Ramos (cell line): Measurements from ENCODE around the gene PDE1C.

Source experiments
- in situ Hi-C: fragments of 300-500 bp; cut with MboI; formaldehyde crosslinking; loops from one replicate; pipeline ENCODE4 v1.14.3; 2022; ENCODE audit warnings: low sequenced_read_pairs; ENCODE audit not compliant: unreplicated experiment

The PDE1C gene

DNA sequence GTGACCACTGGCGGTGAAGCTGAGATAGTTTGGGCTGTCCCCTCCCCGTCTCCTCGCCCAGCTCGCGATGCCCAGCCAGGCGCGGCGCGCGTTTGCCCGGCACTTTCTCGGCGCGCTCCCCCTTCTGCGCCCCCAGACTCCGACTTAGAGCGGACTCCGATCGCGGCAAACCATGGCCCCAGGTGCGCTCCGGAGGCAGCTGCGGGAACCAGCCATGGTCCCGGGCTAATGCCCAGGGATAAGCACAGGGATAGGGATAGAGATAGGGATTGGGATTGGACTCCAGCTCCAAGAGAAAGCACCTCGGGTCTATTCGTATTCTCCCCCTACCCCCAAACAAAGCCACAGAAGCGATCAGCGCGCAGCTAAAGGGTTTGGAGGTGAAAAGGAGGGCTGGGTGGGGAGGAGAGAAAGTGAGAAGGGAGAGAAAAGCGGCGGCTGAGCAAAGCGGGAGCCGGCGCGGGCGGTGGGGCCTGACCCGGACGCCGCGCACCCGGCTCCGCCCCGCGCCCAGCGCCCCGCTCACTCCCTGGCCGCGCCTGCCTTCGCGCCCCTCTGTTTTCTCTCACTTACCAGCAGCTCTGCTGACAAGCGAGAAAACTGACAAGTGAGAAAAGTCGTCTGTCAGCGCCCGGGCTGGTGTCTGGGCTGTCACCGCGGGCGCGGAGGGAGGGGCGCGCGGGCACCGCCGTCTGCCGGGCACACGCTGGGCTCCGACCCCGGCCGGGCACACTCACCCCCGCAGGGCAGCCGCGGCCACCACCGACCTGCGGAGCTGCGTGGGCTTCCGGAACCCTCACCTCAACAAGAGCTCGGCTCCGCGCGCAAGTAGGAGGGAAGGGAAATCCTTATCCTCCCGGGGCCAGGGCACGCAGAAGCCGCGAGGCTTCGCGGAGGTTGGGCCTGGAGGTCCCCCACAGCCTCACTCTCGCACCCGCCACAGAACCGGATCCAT lies at the start of gene PDE1C:
Gene PDE1C (minus strand): TSS at position 2 of the 955 bp plus-strand sequence.
- in situ Hi-C loops = no loop called here

DNA sequence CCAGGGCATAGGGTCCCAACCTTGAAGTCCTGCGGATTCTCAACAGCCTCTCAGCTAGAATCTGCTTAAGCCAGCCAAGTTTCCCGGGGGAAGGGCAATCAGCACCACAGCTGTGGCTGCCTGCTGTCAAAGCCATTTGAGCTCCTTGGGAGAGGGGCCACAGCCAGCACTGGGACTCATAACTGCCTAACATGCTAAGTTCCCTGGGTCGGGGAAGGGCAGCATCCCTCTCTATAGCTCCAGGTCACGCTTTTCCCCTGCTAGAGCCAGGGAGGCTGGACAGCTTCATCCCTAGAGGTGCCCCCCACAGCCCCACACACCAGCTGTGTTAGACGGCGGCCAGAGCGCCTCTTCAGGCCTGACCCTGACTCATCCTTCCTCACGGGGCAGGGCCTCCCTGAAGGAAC lies 49.6 kb upstream of the PDE1C start:
- in situ Hi-C loops = no loop called here

DNA sequence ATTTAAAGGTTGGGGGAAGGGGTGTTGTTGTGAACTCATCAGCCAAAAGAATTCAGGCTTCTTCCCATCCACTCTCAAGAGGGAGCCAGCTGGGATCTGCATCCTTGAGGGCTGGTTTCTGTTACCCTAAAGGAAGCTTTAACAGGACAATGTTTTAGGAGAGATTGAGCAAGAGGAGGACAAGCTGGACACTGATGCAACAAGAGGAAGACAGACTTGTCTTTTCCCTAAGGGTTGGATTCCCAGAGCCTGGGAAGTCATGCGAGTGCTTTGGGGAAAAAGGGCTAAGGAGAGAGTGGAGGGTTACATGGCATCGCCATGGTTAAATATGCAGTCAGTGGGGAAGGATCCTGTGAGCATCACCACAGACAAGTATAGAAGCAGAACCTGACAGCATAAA lies 47.6 kb upstream of the PDE1C start:
- in situ Hi-C loops = no loop called here

DNA sequence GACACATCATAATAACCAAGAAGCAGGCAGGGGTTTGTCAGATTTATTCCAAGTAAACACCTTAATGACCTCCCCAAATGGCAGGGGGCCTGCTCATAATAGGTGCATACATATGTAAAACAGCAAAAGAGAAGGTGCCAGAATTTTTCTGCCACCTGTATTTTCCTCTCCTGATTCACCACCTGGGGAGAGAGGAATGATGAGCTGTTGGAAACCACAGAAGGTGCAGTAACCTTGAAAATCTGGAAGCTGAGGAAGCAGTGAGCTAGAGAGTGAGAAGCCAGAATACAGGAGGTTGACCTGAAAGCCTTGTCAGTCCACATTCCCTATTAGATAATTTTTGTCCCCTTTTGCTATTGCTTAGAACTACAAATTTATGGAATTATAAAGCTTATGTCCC lies 46.2 kb upstream of the PDE1C start:
- in situ Hi-C loops = no loop called here

DNA sequence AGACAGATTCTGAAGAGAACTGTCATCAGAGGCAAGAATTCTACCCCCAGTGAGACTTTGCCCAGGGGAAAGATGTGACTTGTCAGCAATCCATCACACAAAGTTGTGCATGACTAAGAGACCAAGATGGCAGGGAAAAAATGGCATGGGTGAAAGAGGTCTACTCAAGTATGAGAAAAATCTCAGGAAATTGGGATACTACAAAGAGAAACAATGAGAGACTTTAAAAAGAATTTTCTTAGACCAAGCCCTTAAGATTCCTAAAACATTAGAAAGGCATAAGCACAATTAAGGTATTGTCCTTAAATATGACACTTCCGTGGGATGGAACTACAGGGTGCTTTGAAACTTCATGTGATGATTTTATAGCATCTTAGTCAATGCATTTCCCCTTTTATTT lies 45.6 kb upstream of the PDE1C start:
- in situ Hi-C loops = no loop called here

DNA sequence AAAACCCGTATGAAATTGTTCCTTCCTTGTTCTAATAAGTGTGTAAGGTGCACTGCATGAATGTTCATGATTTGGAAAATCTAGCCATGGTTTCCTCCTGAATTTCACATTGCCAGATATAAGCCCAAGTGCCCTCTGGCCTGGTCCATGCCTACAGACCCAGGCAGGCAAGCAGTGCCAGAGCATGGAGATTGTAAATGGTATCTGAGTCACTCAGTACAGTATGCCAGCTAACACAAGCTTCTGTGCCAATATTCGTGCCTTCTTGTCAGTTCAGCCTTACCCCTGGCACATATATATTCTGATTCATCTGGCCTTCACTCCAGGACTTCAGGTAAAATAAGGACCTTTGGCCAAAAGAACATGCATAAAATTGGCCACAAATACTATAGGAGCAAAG lies 38.4 kb upstream of the PDE1C start:
- in situ Hi-C loops = no loop called here

DNA sequence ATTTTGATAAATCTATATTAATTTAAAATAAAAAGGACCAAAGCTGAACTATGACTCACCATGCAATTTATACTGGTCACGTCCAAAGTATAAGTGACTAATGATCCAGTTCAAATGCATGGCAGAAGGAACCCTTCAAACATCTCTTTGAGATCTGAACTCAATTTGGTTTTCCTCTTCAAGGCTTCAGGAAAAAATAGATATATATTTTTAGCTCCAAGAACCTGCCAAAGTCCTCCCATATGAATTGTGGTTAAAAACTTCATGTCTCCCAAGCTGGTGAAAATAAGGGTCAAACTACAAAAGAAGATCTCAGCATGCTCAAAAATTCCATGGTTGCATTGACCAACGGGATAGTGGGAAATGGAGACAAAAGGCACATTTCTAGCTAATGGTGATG lies 34.6 kb upstream of the PDE1C start:
- in situ Hi-C loops = no loop called here

DNA sequence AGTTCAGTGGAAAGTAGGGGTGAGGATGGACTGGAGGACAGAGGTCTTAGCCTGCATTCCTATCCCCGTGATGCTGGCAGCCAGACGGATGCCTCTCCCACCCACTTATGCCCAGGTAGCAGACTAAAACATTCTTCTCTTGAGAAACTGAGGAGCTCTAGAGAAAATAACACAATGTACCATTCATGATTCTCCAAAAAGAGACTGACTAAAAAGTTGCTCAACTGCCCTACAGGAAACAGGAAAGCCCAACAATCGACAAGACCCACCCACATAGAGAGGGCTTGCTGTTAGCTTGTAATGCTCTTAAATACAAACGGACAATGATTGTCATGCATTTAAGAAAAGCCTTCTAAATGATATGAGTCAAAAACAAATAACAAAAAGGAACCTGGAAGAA lies 33.2 kb upstream of the PDE1C start:
- in situ Hi-C loops = no loop called here

DNA sequence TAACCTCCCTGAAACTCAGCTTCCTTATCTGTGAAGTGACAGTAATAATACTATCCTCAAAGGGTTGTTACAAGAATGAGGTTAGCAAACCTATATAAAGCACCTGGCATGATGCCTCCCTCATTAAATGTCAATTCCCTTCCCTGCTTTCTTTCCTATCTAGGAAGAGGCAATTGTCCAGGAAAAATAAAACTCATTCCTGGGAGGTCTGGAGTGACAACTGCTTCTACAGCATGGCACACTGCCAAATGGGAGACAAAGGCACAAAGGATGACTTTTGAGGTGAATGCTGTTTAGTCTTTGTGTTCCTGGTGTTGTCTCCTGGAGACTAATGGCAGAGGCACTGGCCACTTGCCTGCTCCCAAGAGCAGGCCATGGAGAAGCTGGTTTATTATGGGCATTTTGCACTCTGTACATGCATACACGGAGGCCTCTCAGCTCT lies 32.2 kb upstream of the PDE1C start:
- in situ Hi-C loops = no loop called here

DNA sequence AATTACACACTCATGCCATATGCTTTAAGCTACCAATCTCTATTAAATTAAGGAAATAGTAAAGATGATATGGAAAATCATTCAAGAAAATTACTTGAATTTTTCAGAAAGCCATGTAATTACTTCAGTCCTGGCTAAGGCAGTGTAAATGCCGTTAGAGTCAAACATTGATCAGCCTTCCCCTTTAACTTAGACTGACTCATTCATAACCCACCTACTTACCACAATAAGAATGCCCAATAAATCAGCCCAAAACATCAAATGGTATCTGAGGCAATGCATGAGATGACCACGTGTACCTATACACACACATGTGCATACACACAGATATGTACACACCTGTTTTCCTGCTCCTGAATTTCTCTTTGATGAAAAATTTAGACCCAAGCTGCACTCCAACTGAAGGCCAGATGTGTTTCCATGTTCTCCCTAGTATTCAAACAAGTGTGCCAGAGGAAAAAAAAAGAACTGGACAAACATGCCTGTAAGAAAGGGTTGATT lies 30.2 kb upstream of the PDE1C start:
- in situ Hi-C loops = no loop called here

DNA sequence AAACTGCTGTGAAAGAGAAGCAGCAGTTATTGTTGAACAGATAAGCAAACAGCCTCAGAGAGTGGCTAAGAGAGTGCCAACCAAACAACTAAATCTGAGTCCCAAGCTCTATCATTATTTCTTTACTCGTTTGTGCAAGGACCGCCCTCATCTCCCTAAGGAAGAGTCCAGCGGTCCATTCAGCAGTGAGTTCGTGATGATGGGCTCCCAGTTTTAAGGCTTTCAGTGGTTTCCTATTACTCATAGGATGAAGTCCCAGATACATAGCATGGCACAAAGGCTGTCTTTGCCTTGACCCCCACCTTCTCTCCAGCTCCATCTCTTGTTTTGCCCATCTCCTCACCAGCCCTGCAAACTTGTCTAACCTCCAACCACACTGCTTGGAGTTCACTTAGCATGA lies 24.3 kb upstream of the PDE1C start:
- in situ Hi-C loops = no loop called here

DNA sequence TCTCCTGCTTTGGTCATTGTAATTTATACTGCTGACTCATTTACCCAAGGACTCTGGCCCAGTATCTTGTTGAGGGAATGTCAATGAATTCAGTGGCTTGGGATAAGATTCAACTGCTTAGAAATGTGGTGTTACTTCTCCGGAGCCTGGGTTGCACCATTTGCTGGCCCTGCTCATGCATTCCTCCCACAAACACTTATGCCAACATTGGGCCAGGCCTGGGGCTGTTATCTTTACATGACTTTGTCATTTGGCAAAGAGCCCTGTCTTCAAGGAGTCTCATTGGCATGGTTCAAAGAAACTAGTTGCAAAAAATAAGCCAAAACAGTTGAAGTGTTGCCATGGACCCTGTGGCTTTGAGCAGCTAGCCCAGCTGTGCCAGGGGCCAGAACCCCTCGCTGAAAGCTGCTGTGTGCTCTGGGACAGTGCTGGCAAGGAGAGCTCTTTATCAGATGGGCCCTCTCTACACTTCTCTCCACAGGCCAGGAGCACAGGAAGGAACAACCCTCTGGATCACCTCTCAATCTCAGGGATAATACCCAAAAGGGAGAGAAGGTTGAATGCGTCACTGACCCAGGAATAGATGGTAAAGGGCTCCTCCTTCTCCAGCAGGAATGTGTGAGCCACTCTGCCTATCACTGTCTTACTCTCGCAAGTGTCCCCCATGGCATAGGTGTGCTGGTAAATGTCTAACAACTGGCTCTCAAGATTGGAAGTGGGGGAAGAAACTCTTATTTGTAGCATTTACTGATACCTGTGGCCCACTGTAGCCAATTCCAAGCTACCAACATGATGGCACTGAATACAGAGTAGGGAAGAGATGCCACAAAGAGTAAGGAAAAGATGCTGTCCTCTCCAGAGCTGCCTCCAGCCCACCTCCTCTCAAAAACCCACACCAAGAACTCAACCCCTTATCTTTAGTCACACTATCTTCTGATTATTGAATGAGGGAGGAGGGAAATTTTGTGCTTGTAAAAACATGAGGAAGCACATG lies 23.5 kb upstream of the PDE1C start:
- in situ Hi-C loops = no loop called here

DNA sequence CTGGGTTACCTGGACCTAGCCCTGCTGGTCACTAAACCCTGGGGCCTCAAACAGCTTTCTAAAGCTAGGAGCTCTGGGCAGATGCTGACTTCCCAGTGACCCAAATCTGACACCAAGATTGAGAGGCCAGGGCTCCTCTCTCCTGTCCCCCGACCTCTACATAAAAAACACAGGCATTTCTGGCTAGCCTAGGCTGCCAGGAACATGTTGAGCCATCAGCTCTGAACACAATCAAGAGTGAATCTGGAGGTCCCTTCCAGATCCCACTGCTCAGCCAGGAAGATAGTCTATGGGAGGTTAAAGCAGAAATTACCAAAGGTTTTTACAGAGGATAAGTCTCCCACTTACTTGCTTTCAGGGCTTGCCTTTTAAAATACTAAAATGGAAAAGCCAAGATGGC lies 22.1 kb upstream of the PDE1C start:
- in situ Hi-C loops = no loop called here

DNA sequence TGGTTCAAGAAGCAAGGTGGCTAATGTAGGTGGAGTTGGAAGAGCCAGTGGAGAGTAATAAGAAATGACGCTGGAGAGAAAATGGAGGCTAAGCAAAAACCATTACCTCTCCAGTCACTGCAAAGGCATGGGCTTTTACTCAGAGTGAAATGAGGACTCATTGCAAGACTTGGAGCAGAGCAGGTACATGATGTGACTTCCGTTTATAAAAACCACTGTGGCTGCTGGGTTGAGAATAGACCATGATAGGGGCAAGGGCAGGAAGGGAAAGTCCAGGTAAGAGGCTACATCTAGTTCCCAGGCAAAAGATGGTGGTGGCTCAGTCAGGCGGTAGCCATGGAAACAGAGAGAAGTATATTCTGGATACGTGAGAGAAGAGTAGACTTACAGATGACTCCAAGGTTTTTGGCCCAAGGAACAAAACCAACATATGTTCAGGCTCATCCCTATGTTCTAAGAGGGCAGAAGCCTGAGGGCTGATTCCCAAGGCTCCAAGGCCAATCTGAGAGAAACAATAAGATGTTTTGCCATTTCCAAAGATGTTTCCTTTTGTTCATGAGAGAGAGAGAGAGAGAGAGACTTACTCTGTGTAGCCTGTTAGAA lies 21.5 kb upstream of the PDE1C start:
- in situ Hi-C loops = no loop called here

DNA sequence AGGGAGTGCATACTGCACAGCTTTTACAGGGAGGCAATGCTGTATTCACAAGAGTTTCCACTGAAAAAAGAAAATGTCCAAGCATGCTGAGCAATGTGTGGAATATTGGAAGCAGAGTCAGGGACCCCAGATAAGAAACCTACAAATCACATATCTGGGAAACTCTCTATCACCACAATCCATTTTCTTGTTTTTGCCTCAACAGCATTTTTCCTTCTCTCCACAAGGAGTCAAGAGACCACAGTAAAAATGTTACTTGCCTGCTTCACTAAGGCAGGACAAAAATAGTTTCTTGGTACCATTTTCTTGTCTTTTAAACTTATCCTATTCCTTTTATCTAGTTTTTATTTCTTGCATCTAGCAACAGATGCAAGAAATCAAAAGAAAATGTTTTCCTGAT lies 19.5 kb upstream of the PDE1C start:
- in situ Hi-C loops = no loop called here

DNA sequence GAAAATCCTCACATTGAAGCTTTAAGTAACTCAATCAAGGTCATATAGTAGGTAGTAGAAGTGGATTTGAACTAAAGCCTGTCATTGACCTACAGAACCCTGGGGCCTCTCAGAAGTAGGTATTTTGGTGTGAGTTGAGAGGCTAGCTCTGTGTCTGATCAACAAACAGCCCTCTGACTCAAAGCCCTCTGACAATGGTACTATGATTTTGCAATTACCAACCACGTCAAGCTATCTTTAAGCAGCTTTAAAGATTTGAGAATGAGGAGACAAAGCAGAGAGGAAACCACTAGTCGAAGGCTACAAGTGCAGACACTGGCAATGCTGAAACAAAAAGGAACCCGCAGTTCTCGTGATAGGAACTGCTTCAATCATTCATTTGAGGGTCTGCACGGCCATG lies 19.0 kb upstream of the PDE1C start:
- in situ Hi-C loops = no loop called here

DNA sequence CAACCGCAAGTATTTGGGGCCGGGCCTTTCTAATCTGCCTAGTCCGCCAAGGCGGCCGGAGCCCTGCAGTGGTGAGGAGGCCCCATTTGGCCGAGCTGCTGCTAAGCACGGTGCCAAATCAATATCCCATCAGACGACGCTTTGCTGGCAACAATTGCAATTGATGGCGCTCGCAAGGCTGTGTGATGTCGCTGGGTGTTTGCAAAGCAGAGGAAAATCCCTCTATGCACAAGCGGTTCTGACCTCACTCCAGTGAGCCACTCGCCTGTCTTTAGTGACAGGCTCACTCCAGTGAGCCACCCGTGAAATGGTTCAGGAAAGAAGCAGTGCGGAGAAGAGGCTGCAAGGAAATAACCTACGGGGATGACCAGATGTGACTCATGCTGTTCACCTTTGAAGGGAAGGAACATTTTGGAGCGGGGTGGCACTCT lies 18.3 kb upstream of the PDE1C start:
- in situ Hi-C loops = no loop called here

DNA sequence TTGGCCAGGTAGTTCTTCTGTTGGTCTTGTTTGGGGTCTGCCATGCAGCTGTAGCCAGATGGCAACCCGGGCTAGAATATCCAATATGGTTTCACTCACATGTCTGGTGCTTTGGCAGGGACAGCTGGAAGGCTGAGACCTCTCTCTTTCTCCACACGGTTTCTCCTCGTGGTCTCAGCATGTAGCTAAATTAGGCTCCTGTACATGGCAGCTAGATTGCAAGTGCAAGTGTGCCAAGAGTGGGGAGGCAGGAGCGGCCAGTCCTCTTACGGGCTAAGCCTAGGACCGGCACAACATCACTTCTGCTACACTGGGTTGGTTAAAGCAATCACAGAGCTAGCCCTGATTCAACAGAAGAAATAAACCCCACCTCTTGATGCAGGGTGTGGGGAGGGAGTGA lies 9.3 kb upstream of the PDE1C start:
- in situ Hi-C loops = no loop called here

DNA sequence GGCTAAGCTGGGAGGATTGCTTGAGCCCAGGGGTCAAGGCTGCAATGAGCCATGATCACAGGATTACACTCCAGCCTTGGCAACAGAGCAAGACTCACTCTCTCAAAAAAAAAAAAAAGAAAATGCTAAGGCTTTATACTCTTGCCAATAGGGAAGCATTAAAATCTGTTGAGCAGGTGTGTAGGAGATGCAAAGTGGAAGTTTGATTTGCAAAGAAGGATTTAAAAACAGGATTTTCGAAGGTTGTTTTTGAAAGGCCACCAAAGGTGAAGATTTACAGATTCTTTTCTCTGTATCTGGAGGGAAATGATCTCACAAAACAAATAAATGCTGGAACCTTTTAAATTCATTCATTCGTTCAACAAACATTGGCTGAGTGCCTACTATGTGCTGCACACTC lies 8.6 kb upstream of the PDE1C start:
- in situ Hi-C loops = no loop called here

DNA sequence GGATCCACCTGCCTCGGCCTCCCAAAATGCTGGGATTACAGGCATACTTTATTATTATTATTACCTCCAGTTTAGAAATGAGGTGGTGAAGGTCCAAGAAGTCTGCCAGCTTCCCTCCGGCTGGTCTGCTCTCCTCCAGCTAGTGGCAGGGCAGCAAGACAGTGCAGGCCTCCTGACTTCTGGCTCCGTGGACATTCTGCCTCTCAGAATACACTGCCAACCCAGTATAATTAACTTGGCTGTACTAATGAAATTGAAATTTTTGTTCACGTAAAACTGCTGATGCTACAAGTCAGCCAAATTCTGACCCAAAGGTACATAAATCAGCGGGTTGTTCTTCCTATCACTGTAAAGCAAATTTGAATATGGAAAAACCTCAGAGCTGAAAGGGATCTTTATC lies 7.6 kb upstream of the PDE1C start:
- in situ Hi-C loops = no loop called here
